Urothelium cell line (cell line): ENCODE results near the gene CNTNAP2.

Source experiments
- DNase-seq: peaks from one replicate; pipeline ENCODE4 v3.0.0; 2011; ENCODE audit warnings: low spot score, mixed read lengths
- FAIRE-seq: peaks from 2 replicates; lab custom pipeline; 2011; peaks lifted over from hg19 to GRCh38; lab: Jason Lieb, UNC

The CNTNAP2 gene

GRCh38 chr7:148107443-148108127 is 1991.0 kb downstream of the CNTNAP2 start:
- FAIRE-seq (no peak), DNase-seq (no peak)

DNA sequence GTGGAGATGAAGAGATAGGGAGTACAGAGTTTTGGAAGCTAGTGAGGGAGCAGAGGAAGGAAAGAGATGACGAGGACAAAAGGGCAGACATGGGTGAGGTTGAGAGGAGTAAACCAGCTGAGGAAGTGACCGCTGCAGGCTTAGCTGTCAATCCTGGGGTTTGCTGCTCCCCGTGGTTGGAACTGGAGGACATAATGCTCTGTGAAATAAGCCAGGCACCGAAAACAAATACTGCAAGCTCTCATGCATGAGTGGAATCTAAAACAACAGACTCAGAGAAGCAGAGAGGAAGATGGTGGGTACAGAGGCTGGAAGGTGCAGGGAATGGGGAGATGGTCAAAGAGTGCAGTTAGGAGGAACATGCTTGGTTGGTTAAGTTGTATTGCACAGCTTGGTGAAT is 1991.8 kb downstream of the CNTNAP2 start:
- FAIRE-seq = no peak
- no peak for DNase-seq

- FAIRE-seq = no peak
- DNase-seq = no peak
Observed at GRCh38 chr7:148110097-148110868, 1993.7 kb downstream of the CNTNAP2 start.

DNA sequence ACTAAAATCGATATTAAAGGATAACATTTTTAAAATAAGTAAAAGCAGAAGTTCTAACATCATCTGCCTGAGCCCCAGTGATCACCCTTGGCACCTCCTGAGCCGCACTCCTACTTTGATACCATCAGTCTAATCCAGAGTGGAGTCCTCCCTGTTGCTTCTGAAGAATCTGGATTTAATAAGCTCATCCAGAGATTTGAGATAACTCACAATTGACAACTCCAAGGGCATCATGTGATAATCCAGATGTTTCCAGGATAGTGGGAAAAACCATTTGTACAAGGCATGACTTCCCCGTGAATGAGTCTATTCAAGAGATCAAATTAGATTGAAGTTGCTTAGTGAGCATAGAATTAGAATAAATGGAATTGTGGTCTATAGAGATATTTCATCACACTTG is 1998.2 kb downstream of the CNTNAP2 start:
- DNase-seq = no peak
- FAIRE-seq = no peak

DNA sequence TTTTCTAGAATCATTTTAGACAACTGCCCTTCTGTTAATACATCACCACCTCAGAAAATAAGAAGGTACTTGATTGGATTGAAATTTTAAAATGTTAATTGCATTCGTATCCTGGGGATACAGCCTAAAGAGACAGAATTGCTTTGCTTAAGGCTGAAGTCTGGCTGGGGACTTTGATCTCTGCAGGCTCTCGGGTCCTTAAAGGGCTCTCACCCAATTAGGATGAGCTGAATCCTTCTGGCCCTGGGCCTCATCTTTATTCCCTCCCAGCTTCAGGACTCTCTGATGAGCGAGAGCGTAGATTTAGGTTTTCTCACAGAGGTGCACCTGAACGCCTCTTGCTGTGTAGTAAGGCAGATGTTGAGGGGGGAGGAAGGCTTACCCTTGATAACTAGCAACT is 1998.7 kb downstream of the CNTNAP2 start:
- FAIRE-seq = no peak

GRCh38 chr7:148116195-148116594 is 1999.6 kb downstream of the CNTNAP2 start:
- DNase-seq (no peak), FAIRE-seq (no peak)

More for the DNA sequence above, 1998.7 kb downstream of the CNTNAP2 start:
- no peak for DNase-seq

GRCh38 chr7:148116829-148117403 is 2000.3 kb downstream of the CNTNAP2 start:
- no peak for DNase-seq
- no peak for FAIRE-seq

- FAIRE-seq (no peak), DNase-seq (no peak)
Observed at GRCh38 chr7:148118371-148118770, 2001.8 kb downstream of the CNTNAP2 start.

- FAIRE-seq = no peak
- no peak for DNase-seq
Observed at GRCh38 chr7:148121401-148121800, 2004.8 kb downstream of the CNTNAP2 start.

DNA sequence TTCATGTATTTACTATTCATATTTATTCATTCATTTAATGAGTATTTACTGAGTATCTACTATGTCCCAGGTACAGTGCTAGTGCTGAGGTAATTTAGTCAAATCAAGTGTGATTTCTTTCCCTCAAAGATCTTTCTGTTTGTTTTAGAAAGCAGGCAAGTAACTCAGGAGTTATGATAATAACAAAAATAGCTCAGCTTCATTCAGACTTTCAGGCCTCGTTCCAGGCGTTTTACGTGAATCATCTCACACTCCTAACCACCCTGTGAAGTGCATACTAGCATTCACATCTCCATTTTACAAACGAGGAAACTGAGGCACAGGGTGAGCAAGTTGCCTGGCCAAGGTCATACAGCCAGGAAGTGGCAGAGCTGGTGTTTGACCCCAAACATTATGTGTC is 2005.2 kb downstream of the CNTNAP2 start:
- DNase-seq (no peak), FAIRE-seq (no peak)

- FAIRE-seq = no peak
- DNase-seq = no peak
Observed at GRCh38 chr7:148124477-148124876, 2007.9 kb downstream of the CNTNAP2 start.

DNA sequence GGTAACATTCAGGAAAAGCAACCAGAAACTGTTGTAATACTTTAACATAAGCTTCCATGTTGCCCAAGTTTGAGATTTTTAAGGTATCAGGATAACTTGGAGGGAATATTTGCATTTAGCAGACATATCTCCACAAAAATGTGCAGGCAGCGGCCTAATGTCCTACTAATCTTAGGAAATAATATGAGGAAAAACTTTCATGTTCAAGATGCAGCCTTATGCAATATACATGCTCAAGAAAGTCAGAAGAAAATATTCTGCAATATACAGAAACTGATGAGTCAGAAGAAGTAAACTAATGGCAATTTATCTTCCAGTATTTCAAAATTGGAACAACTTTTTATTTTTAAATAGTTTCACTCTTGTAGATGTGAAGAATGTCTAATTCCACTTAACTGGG is 2010.8 kb downstream of the CNTNAP2 start:
- DNase-seq (no peak), FAIRE-seq (no peak)

GRCh38 chr7:148129023-148129422 is 2012.4 kb downstream of the CNTNAP2 start:
- DNase-seq = no peak
- FAIRE-seq = no peak

DNA sequence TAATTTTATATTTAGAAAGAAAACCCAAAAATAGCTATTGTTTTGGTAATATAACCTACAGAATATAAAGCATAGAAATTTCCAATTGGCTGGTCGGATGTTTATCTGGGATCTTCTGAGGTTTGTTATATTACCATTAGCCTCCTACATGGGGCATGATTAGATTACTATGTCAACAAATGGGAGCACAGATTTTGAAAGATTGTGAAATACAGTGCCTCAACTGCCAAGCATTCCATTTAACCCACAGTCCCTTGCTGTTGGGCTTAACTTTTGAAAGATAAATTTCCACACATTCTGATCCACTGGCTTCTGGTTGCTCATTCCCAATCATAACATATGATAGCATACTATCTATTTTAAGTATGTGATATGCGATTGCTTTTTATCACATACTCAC is 2018.5 kb downstream of the CNTNAP2 start:
- DNase-seq (no peak), FAIRE-seq (no peak)

DNA sequence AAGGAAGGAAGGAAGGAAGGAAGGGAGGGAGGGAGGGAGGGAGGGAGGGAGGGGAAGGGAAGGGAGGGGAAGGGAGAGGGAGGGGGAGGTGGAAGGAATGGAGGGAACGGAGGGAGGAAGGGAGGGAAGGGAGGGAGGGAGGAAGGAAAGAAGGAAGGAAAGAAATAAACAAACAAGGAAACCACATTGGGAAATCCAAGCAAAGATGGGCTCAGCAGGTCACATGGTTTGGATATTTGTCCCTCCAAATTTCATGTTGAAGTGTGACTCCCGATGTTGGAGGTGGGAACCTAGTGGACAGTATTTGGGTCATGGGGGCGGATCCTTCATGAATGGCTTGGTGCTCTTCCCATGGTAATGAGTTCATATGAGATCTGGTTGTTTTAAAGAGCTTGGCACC is 2019.4 kb downstream of the CNTNAP2 start:
- DNase-seq = no peak

GRCh38 chr7:148142660-148143248 is 2026.2 kb downstream of the CNTNAP2 start:
- FAIRE-seq = no peak
- DNase-seq = peak; percentile 2

More for the DNA sequence above, 2019.4 kb downstream of the CNTNAP2 start:
- no peak for FAIRE-seq

- DNase-seq = no peak
Observed at GRCh38 chr7:148144827-148145226, 2028.2 kb downstream of the CNTNAP2 start.

DNA sequence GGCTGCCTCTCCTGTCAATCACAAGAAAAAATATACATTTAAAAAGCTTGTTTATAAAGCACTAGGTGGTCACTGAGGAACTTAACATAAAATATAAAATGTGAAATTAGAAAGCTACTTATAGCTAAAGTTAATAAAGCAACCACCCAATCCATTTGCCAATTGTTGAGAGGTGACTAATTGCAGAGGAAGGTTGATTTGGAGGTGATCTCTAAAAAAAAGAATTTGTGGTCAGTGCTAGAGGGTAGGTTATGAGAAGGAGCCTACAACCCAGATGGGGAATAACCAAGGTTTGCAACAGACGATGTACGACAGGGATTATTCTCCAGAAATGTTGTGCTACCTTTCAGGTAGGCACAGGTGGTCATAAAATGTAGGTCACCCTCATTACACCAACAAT is 2029.7 kb downstream of the CNTNAP2 start:
- DNase-seq (peak; percentile 2), FAIRE-seq (no peak)

More at GRCh38 chr7:148144827-148145226, 2028.2 kb downstream of the CNTNAP2 start:
- no peak for FAIRE-seq

- DNase-seq (no peak), FAIRE-seq (no peak)
Observed at GRCh38 chr7:148147438-148147837, 2030.8 kb downstream of the CNTNAP2 start.

DNA sequence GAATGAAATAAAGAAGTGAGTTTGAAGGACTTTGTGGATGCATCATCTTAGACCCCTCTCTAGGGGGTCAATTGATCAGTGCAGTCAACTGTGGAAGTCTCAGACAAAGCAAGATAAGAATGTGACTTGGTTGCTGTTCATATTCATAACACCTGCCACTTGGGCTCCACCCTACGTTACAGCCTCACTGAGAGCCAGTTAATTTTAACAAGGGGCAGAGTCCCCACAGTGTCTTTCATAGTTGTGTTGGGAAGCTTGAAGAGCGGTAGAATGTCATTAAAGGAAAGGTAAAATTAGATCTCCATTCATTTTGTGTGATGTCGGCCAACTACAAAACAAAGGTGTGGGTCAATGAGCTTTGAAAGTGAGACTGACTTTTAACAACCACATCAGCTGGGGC is 2031.9 kb downstream of the CNTNAP2 start:
- DNase-seq = no peak
- no peak for FAIRE-seq

GRCh38 chr7:148149730-148150129 is 2033.1 kb downstream of the CNTNAP2 start:
- DNase-seq (no peak), FAIRE-seq (no peak)

DNA sequence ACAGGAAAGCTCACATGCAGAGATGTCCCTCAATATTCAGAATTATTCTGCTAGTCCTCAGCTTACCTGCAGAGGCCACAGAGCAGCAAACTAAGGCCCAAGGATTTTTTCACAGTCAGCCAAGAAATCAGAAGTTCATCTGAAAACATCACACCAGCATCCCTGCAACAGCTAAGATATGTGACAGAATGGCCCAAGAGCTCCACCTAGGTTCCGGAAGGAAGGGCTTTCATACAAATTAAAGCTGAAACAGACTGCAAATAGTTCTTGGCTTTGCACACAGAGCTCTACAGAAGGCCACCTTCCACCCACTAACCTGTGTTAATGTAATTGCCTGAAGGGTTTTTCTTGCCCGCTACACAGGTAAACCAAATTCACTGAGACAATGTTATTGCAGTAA is 2035.2 kb downstream of the CNTNAP2 start:
- FAIRE-seq (no peak), DNase-seq (no peak)
